ENCODE results near the gene DCDC2B. TPM values are rescaled to one million over a fixed set of nuclear protein-coding genes. Genes with fewer than 3 reads are reported as not detected.

Gene DCDC2B
- total and polyA plus RNA-seq, 2 experiments from 2014 or later: 0.21 TPM; not detected in 1

DNA sequence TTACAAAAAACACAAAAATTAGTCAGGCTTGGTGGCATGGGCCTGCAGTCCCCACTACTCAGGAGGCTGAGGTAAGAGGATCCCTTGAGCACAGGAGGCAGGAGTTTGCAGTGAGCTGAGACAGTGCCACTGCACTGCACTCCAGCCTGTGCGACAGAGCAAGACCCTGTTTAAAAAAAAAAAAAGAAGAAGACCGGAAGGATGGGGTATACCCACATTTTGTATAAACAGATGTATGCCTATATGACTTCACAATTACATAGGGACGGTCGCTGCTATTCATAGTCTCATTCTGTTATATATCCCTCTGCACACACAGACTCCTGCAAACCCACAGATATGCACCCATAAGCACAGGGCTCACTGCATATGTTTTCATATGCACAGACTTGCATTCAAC lies 54.9 kb downstream of the DCDC2B start (continued):
- TF ChIP-seq, protein P1, sequence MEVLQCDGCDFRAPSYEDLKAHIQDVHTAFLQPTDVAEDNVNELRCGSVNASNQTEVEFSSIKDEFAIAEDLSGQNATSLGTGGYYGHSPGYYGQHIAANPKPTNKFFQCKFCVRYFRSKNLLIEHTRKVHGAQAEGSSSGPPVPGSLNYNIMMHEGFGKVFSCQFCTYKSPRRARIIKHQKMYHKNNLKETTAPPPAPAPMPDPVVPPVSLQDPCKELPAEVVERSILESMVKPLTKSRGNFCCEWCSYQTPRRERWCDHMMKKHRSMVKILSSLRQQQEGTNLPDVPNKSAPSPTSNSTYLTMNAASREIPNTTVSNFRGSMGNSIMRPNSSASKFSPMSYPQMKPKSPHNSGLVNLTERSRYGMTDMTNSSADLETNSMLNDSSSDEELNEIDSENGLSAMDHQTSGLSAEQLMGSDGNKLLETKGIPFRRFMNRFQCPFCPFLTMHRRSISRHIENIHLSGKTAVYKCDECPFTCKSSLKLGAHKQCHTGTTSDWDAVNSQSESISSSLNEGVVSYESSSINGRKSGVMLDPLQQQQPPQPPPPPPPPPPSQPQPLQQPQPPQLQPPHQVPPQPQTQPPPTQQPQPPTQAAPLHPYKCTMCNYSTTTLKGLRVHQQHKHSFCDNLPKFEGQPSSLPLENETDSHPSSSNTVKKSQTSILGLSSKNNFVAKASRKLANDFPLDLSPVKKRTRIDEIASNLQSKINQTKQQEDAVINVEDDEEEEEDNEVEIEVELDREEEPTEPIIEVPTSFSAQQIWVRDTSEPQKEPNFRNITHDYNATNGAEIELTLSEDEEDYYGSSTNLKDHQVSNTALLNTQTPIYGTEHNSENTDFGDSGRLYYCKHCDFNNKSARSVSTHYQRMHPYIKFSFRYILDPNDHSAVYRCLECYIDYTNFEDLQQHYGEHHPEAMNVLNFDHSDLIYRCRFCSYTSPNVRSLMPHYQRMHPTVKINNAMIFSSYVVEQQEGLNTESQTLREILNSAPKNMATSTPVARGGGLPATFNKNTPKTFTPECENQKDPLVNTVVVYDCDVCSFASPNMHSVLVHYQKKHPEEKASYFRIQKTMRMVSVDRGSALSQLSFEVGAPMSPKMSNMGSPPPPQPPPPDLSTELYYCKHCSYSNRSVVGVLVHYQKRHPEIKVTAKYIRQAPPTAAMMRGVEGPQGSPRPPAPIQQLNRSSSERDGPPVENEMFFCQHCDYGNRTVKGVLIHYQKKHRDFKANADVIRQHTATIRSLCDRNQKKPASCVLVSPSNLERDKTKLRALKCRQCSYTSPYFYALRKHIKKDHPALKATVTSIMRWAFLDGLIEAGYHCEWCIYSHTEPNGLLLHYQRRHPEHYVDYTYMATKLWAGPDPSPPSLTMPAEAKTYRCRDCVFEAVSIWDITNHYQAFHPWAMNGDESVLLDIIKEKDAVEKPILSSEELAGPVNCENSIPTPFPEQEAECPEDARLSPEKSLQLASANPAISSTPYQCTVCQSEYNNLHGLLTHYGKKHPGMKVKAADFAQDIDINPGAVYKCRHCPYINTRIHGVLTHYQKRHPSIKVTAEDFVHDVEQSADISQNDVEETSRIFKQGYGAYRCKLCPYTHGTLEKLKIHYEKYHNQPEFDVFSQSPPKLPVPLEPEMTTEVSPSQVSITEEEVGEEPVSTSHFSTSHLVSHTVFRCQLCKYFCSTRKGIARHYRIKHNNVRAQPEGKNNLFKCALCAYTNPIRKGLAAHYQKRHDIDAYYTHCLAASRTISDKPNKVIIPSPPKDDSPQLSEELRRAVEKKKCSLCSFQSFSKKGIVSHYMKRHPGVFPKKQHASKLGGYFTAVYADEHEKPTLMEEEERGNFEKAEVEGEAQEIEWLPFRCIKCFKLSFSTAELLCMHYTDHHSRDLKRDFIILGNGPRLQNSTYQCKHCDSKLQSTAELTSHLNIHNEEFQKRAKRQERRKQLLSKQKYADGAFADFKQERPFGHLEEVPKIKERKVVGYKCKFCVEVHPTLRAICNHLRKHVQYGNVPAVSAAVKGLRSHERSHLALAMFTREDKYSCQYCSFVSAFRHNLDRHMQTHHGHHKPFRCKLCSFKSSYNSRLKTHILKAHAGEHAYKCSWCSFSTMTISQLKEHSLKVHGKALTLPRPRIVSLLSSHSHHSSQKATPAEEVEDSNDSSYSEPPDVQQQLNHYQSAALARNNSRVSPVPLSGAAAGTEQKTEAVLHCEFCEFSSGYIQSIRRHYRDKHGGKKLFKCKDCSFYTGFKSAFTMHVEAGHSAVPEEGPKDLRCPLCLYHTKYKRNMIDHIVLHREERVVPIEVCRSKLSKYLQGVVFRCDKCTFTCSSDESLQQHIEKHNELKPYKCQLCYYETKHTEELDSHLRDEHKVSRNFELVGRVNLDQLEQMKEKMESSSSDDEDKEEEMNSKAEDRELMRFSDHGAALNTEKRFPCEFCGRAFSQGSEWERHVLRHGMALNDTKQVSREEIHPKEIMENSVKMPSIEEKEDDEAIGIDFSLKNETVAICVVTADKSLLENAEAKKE (CRISPR knock-in tag; IDR thresholded peaks at IDR 0.05): no peak
- no peak for TF ChIP-seq NANOG (IDR thresholded peaks at IDR 0.05; ENCODE audit: borderline replicate concordance)
- no peak for TF ChIP-seq JUNB (IDR thresholded peaks at IDR 0.05; ENCODE audit: unreplicated experiment)

Other genes with a start within 250 kb of the DCDC2B start
- gene KHDRBS1, start 195.2 kb upstream of the DCDC2B start, total RNA-seq (2014; rRNA removed; shearing (Covaris generic)): 251 and 263 TPM in 2 replicates
- gene KHDRBS1, start 195.2 kb upstream of the DCDC2B start, polyA plus RNA-seq (2016; fragmentation: Nextera tagmentation; extraction: Ambion mirVana): 184 and 191 TPM in 2 replicates
- gene TMEM39B, start 136.2 kb upstream of the DCDC2B start, total RNA-seq (2014; rRNA removed; shearing (Covaris generic)): 9.7 and 10.1 TPM in 2 replicates
- gene TMEM39B, start 136.2 kb upstream of the DCDC2B start, polyA plus RNA-seq (2016; fragmentation: Nextera tagmentation; extraction: Ambion mirVana): 17.8 and 18.3 TPM in 2 replicates
- gene KPNA6, start 101.0 kb upstream of the DCDC2B start, total RNA-seq (2014; rRNA removed; shearing (Covaris generic)): 69.7 and 72.2 TPM in 2 replicates
- gene KPNA6, start 101.0 kb upstream of the DCDC2B start, polyA plus RNA-seq (2016; fragmentation: Nextera tagmentation; extraction: Ambion mirVana): 27.5 and 28.6 TPM in 2 replicates
- gene TXLNA, start 29.4 kb upstream of the DCDC2B start, total RNA-seq (2014; rRNA removed; shearing (Covaris generic)): 45.2 and 52.1 TPM in 2 replicates
- gene TXLNA, start 29.4 kb upstream of the DCDC2B start, polyA plus RNA-seq (2016; fragmentation: Nextera tagmentation; extraction: Ambion mirVana): 13.2 and 15.2 TPM in 2 replicates
- gene CCDC28B, start 8.5 kb upstream of the DCDC2B start, total RNA-seq (2014; rRNA removed; shearing (Covaris generic)): 8.6 and 8.7 TPM in 2 replicates
- gene CCDC28B, start 8.5 kb upstream of the DCDC2B start, polyA plus RNA-seq (2016; fragmentation: Nextera tagmentation; extraction: Ambion mirVana): 35.2 and 39.7 TPM in 2 replicates
- 3.5 and 3.8 TPM in 2 replicates for gene IQCC, start 3.4 kb upstream of the DCDC2B start, total RNA-seq (2014; rRNA removed; shearing (Covaris generic))
- gene IQCC, start 3.4 kb upstream of the DCDC2B start, polyA plus RNA-seq (2016; fragmentation: Nextera tagmentation; extraction: Ambion mirVana): 1.7 and 2.5 TPM in 2 replicates
- 4.7 and 7.7 TPM in 2 replicates for gene TMEM234, start 13.3 kb downstream of the DCDC2B start, total RNA-seq (2014; rRNA removed; shearing (Covaris generic))
- 8.1 and 8.2 TPM in 2 replicates for gene TMEM234, start 13.3 kb downstream of the DCDC2B start, polyA plus RNA-seq (2016; fragmentation: Nextera tagmentation; extraction: Ambion mirVana)
- 249 and 274 TPM in 2 replicates for gene EIF3I, start 13.3 kb downstream of the DCDC2B start, total RNA-seq (2014; rRNA removed; shearing (Covaris generic))
- 224 and 228 TPM in 2 replicates for gene EIF3I, start 13.3 kb downstream of the DCDC2B start, polyA plus RNA-seq (2016; fragmentation: Nextera tagmentation; extraction: Ambion mirVana)
- gene FAM167B, start 38.1 kb downstream of the DCDC2B start, total RNA-seq (2014; rRNA removed; shearing (Covaris generic)): 0.31 TPM in 1 of 2 replicates, not detected in the other
- gene FAM167B, start 38.1 kb downstream of the DCDC2B start, polyA plus RNA-seq (2016; fragmentation: Nextera tagmentation; extraction: Ambion mirVana): 2.2 TPM in 2 replicates
- 69.4 and 86.6 TPM in 2 replicates for gene LCK, start 42.2 kb downstream of the DCDC2B start, total RNA-seq (2014; rRNA removed; shearing (Covaris generic))
- 33.2 and 37.5 TPM in 2 replicates for gene LCK, start 42.2 kb downstream of the DCDC2B start, polyA plus RNA-seq (2016; fragmentation: Nextera tagmentation; extraction: Ambion mirVana)
- gene HDAC1, start 83.0 kb downstream of the DCDC2B start, total RNA-seq (2014; rRNA removed; shearing (Covaris generic)): 104 and 116 TPM in 2 replicates
- gene HDAC1, start 83.0 kb downstream of the DCDC2B start, polyA plus RNA-seq (2016; fragmentation: Nextera tagmentation; extraction: Ambion mirVana): 82.6 and 84.7 TPM in 2 replicates
- 266 and 329 TPM in 2 replicates for gene MARCKSL1, start 127.1 kb downstream of the DCDC2B start, total RNA-seq (2014; rRNA removed; shearing (Covaris generic))
- 553 and 576 TPM in 2 replicates for gene MARCKSL1, start 127.1 kb downstream of the DCDC2B start, polyA plus RNA-seq (2016; fragmentation: Nextera tagmentation; extraction: Ambion mirVana)
- gene FAM229A, start 153.4 kb downstream of the DCDC2B start, total RNA-seq (2014; rRNA removed; shearing (Covaris generic)): 0.27 and 4.2 TPM in 2 replicates
- 2.1 and 3.6 TPM in 2 replicates for gene FAM229A, start 153.4 kb downstream of the DCDC2B start, polyA plus RNA-seq (2016; fragmentation: Nextera tagmentation; extraction: Ambion mirVana)
- not detected in 2 replicates for gene TSSK3, start 153.4 kb downstream of the DCDC2B start, total RNA-seq (2014; rRNA removed; shearing (Covaris generic))
- gene TSSK3, start 153.4 kb downstream of the DCDC2B start, polyA plus RNA-seq (2016; fragmentation: Nextera tagmentation; extraction: Ambion mirVana): 0.54 TPM in 1 of 2 replicates, not detected in the other
- gene BSDC1, start 185.4 kb downstream of the DCDC2B start, total RNA-seq (2014; rRNA removed; shearing (Covaris generic)): 50.7 and 55.8 TPM in 2 replicates
- 22.7 and 24.9 TPM in 2 replicates for gene BSDC1, start 185.4 kb downstream of the DCDC2B start, polyA plus RNA-seq (2016; fragmentation: Nextera tagmentation; extraction: Ambion mirVana)

Data from GM23338 (cell line).